CD4-positive, alpha-beta T cell treated with Interferon gamma for 1 hour (primary cell): Measurements from ENCODE around the gene GGN.
"Not testable (repeated sequence)": the region's sequence is repeated elsewhere in the genome, so short reads cannot be mapped to it uniquely, and the experiment has no call there.

Source experiments
- DNase-seq: peaks from one replicate; pipeline ENCODE4 v3.0.0-alpha.2; 2020

The GGN gene

GRCh38 chr19:38360839-38361631 is 26.8 kb downstream of the GGN start:
- no peak for DNase-seq

- no peak for DNase-seq
Measured at GRCh38 chr19:38360351-38360750, 27.5 kb downstream of the GGN start.

- DNase-seq = no peak
Measured at GRCh38 chr19:38359242-38360021, 28.4 kb downstream of the GGN start.

GRCh38 chr19:38358071-38358470 is 29.8 kb downstream of the GGN start:
- DNase-seq = no peak

- no peak for DNase-seq
Measured at GRCh38 chr19:38355728-38356725, 31.8 kb downstream of the GGN start.

- no peak for DNase-seq
Measured at GRCh38 chr19:38352611-38353010, 35.2 kb downstream of the GGN start.

GRCh38 chr19:38351865-38352395 is 35.9 kb downstream of the GGN start:
- DNase-seq = no peak

GRCh38 chr19:38350883-38351282 is 37.0 kb downstream of the GGN start:
- DNase-seq = no peak

- no peak for DNase-seq
Measured at GRCh38 chr19:38346837-38347236, 41.0 kb downstream of the GGN start.

- DNase-seq = no peak
Measured at GRCh38 chr19:38340927-38341326, 46.9 kb downstream of the GGN start.

- not testable (repeated sequence) for DNase-seq
Measured at GRCh38 chr19:38339011-38339410, 48.8 kb downstream of the GGN start.

- DNase-seq = no peak
Measured at GRCh38 chr19:38337360-38337653, 50.5 kb downstream of the GGN start.

GRCh38 chr19:38336638-38337359 is 51.0 kb downstream of the GGN start:
- peak; percentile 95 for DNase-seq

- peak; percentile 94 for DNase-seq
Measured at GRCh38 chr19:38335949-38336637, 51.7 kb downstream of the GGN start.
